OCI-LY7 (cell line): ENCODE data around the gene CCL21. TPM values are rescaled to one million over a fixed set of nuclear protein-coding genes. Genes with fewer than 3 reads are reported as not detected.

Source experiments
- BruUV-seq: library from RNA; stranded (reverse); fragments of 400-500 nt; replicated peaks from 2 replicates; lab custom pipeline; 2021; lab: Mats Ljungman, UMichigan
- CTCF ChIA-PET: fragments of 300-600 bp; sonication (Branson Sonifier 250); formaldehyde crosslinking; loops from one replicate; lab custom pipeline; 2022; ENCODE audit warnings: antibody characterized with exemption; ENCODE audit not compliant: unreplicated experiment; lab: Charles Lee
- POLR2A ChIA-PET: fragments of 300-600 bp; sonication (Branson Sonifier 250); formaldehyde crosslinking; loops from one replicate; lab custom pipeline; 2022; ENCODE audit warnings: antibody characterized with exemption; lab: Charles Lee
- DNase-seq: peaks from one replicate; pipeline ENCODE4 v3.0.0-alpha.2; 2015; ENCODE audit warnings: low spot score
- H2AFZ ChIP-seq: fragments of 200-600 bp; sonication (generic), shearing (Covaris generic); 2 replicates; pipeline ENCODE4 v1.6.1; 2014; ENCODE audit warnings: mild to moderate bottlenecking, antibody characterized with exemption, low read length, moderate library complexity
- H3K27ac ChIP-seq: fragments of 200-600 bp; sonication (generic); 2 replicates; pipeline ENCODE4 v1.5.1; 2014; ENCODE audit warnings: mixed run types, low read depth, mild to moderate bottlenecking, moderate library complexity, low read length, inconsistent platforms; ENCODE audit not compliant: poor library complexity, severe bottlenecking
- H3K36me3 ChIP-seq: fragments of 200-600 bp; sonication (generic); 2 replicates; pipeline ENCODE4 v1.6.1; 2014; ENCODE audit warnings: mild to moderate bottlenecking, antibody characterized with exemption, low read length, moderate library complexity, mixed read lengths; ENCODE audit not compliant: insufficient read depth
- H3K4me1 ChIP-seq: fragments of 200-600 bp; sonication (generic); 2 replicates; pipeline ENCODE4 v1.5.1; 2014; ENCODE audit warnings: mild to moderate bottlenecking, low read length; ENCODE audit not compliant: insufficient read depth, poor library complexity, severe bottlenecking
- H3K4me2 ChIP-seq: fragments of 200-600 bp; sonication (generic); 2 replicates; pipeline ENCODE4 v1.6.1; 2014; ENCODE audit warnings: mild to moderate bottlenecking, low read length
- H3K4me3 ChIP-seq: fragments of 200-600 bp; sonication (generic); 2 replicates; pipeline ENCODE4 v1.5.1; 2014; ENCODE audit warnings: mild to moderate bottlenecking, low read depth, low read length; ENCODE audit not compliant: poor library complexity, severe bottlenecking
- H3K79me2 ChIP-seq: fragments of 200-600 bp; sonication (generic); 2 replicates; pipeline ENCODE4 v1.6.1; 2016; ENCODE audit warnings: low read depth, mild to moderate bottlenecking, low read length, moderate library complexity, mixed read lengths; ENCODE audit not compliant: insufficient read depth
- H3K9me2 ChIP-seq: fragments of 200-600 bp; sonication (generic); 2 replicates; pipeline ENCODE4 v1.6.1; 2016; ENCODE audit warnings: mild to moderate bottlenecking, low read length, mixed read lengths; ENCODE audit not compliant: insufficient read depth
- H3K9me3 ChIP-seq: fragments of 200-600 bp; sonication (generic); 2 replicates; pipeline ENCODE4 v1.6.1; 2014; ENCODE audit warnings: mild to moderate bottlenecking, mixed run types, low read length, mixed read lengths
- H4K20me1 ChIP-seq: fragments of 200-600 bp; sonication (generic); 2 replicates; pipeline ENCODE4 v1.6.1; 2014; ENCODE audit warnings: mild to moderate bottlenecking, antibody characterized with exemption, low read length, moderate library complexity, mixed read lengths; ENCODE audit not compliant: insufficient read depth
- EZH2phosphoT487 ChIP-seq: fragments of 200-600 bp; sonication (generic); IDR thresholded peaks from 2 replicates; pipeline ENCODE4 v1.6.1; 2018; ENCODE audit warnings: low read depth, borderline replicate concordance, mild to moderate bottlenecking, mixed run types, antibody characterized with exemption, low read length, moderate library complexity, mixed read lengths
- intact Hi-C: fragments of 100-400 bp; cut with micrococcal nuclease; formaldehyde crosslinking; loops from one replicate; pipeline ENCODE4 v1.10.0; 2022; ENCODE audit not compliant: unreplicated experiment
- total RNA-seq, 2 experiments: library from RNA; depleted of rRNA in 1 of 2; stranded (reverse); fragments of >200 nt in 1 of 2; shearing (Covaris generic) in 1 of 2; gene quantifications; 2 replicates each; pipeline ENCODE4 v1.2.3, GENCODE V29; 2014 to 2022
- TF ChIP-seq, protein P1 (sequence below): fragments of 200-600 bp; sonication (generic); conservative IDR thresholded peaks from 2 replicates; pipeline ENCODE4 v1.5.1; 2014; ENCODE audit warnings: mild to moderate bottlenecking, antibody characterized with exemption, low read length, moderate library complexity, mixed read lengths

The CCL21 gene
- total RNA-seq, 2 experiments from 2014 or later: not detected

DNA sequence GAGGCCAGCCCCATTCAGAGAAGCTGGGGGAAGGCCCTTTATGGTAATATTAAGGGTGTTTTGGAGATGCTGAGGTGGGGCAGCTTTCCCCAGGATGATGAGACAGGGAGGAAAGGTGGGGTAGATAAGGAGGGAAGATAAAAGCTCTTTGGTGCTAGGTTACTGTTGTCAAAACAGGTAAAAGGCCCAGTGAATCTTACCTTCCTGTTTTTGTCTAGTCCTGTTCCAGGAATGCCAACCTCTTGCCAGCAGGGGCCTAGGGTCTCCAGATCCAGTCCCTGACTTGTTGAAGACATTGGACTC, 46.7 kb downstream of the CCL21 start:
- Histone ChIP-seq H3K9me2 (no peaks in the 10 kb centered on the region), H3K4me3 (no peak overlapping the region), H3K9me3 (no peaks in the 10 kb centered on the region), H3K27ac (no peak overlapping the region), H2AFZ (no peak overlapping the region), H3K36me3 (no peaks in the 10 kb centered on the region), H4K20me1 (no peaks in the 10 kb centered on the region), H3K79me2 (no peaks in the 10 kb centered on the region), H3K4me2 (no peak overlapping the region), H3K4me1 (peaks cover 13% of the 10 kb centered on the region)
- TF ChIP-seq EZH2phosphoT487: no peak
- TF ChIP-seq, protein P1, sequence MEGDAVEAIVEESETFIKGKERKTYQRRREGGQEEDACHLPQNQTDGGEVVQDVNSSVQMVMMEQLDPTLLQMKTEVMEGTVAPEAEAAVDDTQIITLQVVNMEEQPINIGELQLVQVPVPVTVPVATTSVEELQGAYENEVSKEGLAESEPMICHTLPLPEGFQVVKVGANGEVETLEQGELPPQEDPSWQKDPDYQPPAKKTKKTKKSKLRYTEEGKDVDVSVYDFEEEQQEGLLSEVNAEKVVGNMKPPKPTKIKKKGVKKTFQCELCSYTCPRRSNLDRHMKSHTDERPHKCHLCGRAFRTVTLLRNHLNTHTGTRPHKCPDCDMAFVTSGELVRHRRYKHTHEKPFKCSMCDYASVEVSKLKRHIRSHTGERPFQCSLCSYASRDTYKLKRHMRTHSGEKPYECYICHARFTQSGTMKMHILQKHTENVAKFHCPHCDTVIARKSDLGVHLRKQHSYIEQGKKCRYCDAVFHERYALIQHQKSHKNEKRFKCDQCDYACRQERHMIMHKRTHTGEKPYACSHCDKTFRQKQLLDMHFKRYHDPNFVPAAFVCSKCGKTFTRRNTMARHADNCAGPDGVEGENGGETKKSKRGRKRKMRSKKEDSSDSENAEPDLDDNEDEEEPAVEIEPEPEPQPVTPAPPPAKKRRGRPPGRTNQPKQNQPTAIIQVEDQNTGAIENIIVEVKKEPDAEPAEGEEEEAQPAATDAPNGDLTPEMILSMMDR: no peak
- no peak for DNase-seq
- BruUV-seq: no TSS peak
- ChIA-PET POLR2A (no interaction called here), CTCF (interaction anchor here (0.5 kb wide), 1 partner anchor 128 kb away, joined by 4 read pairs; no protein-coding TSS in a partner anchor)
- intact Hi-C loops: no loop called here

DNA sequence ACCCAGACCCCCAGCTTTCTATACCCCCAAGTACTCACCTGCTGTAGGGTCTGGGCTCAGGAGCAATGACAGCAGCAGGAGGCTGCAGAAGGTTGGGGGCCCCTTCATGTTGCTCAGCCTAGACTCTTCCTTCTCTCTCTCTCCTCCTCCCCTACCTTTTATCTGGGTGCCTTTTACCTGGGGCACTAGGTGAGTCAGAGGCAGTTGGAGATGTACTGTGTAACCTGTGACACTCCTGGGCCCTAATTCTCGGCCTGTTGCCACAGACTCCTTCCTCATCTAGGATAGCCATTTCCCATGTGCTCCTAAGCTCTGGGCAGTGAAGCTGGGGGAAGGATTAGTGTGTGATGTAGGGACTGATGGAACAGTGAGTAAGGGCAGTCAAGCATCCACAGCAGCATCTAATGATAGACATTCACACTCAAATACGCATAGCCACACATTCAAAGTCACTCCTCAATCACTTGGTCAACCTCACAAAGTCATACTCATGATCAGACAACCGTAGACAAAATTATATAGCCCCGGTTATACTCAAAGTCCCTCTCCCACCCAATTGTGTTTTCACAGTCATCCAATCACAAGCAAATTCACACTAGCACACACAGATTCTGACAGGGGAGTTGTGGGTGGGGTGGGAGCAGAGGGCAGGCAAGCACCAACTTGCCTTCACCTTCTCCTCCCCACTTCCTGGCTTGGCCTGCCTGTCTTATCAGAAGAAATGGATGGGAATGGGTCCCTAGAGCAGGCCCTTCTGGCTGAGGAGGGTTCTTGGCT, 47.2 kb downstream of the CCL21 start, which contains the start of gene CCL27:
CCL27 (minus strand) TSS at position 132 of the 777 bp plus-strand sequence; CDS start at position 108, 24 bp downstream.
- Histone ChIP-seq H4K20me1 (no peaks in the 10 kb centered on the region), H3K4me3 (no peak within 1 kb of the TSS), H3K4me2 (no peak within 1 kb of the TSS)

More for the DNA sequence above, 47.2 kb downstream of the CCL21 start, which contains the start of gene CCL27:
- no TSS peak for BruUV-seq
- no peak within 1 kb of the TSS for H3K27ac ChIP-seq
- H3K4me1 ChIP-seq: peaks cover 13% of the 10 kb centered on the region
- DNase-seq: no peak
- H3K36me3 ChIP-seq: no peaks in the 10 kb centered on the region
- no peak within 1 kb of the TSS for H2AFZ ChIP-seq
- H3K9me2 ChIP-seq: no peaks in the 10 kb centered on the region
- POLR2A ChIA-PET: no interaction called here
- CTCF ChIA-PET: interaction anchor here (0.5 to 3.3 kb wide), 2 partner anchors 16 to 127 kb away, joined by 4 to 13 read pairs; partner anchors contain the start of gene GALT
- no peaks in the 10 kb centered on the region for H3K9me3 ChIP-seq
- TF ChIP-seq, protein P1: no peak
- TF ChIP-seq EZH2phosphoT487: no peak
- intact Hi-C loops: no loop called here
- H3K79me2 ChIP-seq: no peaks in the 10 kb centered on the region
